ENCODE measurements around the gene SBF2.

Gene SBF2

DNA sequence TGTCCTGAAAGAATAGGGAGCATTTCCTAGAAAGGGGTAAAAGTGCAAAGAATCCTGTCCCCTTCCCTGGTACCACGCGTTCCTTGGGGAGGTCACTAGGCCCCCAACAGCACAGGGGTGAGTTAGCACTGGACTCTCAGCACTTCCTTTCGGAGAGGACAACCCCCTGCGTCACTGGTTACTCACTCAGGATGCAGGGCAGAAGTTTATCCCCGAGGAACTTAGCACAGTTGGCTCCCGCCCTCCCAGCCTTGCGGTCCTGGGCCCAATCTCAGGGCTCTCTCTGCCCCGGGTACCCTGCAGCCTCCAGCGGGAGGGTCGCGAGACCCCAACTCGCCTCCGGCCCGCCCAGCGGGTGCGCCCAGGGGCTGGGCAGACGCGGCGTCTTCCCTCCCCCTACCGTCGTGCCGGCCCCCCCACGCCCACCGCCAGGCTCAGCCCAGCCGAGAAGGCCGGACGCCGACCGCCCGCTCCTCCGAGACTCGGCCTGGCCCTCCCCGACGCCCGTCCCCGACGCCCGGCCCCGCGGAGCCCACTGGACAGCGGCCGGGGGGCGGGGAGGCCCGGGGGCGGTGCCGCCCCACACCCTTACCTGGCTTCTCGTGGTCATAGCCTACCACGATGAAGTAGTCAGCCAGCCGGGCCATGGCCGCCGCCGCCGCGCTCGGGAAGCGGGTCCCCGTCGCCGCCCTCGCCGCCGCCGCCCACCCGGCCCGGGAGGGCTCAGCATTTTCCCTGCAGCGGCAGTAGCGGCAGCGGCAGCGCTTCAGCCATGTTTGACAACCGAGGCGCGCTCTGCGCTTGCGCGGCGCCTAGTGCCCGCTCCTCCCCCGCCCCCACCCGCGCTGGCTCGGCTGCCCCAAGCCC is at the start of gene SBF2:
SBF2 (minus strand) TSS at position 797 of the 867 bp plus-strand sequence; CDS start at position 647, 150 bp downstream.
- peak; percentile 76 for DNase-seq

GRCh38 chr11:10338287-10338686 is 44.3 kb upstream of the SBF2 start:
- no peak for DNase-seq

- DNase-seq, result no peak
Measured at GRCh38 chr11:10333490-10333889, 39.5 kb upstream of the SBF2 start.

DNA sequence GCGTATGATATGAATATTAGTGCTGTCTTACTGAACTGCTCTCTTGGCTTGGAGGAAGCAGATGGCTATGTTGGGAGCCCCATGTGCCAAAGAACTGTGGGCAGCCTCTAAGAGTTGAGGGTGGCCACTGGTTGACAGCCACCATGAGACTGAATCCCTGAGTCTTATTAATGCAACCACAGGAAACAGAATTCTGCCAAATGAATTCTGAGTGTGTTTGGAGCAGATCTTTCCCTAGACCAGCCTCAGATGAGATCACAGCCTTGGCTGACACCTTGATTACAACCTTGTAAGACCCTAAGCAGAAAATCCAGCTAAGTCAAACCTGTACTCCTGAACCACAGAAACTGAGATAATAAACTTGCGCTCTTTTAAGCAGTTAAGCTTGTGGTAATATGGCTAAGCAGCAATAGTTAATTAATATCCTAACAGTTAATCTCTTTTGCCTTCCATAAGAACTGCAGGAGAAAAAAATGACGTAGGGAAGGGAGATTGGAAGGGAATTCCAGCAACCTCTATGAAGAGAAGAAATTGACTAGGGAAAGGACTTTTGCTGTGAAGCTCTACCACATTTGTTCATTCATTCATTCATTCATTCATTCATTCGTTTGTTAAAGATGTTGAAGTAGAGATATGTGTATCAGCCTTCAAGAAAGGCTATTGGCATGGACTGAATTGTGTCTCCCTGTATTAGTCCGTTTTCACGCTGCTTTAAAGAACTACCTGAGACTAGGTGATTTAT is 37.7 kb upstream of the SBF2 start:
- DNase-seq, result no peak

DNA sequence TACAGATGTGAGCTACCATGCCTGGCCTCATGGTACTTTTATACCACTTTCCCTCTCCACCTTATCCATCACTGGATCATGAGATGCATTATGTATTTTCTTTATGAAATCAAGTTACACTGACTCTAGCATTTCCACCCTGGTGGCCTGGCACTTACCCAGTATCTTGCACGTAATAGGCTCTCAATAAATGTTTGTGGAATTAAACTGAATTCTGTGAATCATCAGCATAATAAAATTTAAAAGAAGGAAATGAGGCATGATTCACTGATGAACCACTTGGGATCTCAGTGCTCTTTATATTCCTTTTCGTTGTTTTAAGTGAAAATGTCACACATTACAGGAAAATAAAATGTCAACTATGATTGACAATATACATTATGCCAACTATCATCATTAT is 35.9 kb upstream of the SBF2 start:
- DNase-seq, result no peak

DNA sequence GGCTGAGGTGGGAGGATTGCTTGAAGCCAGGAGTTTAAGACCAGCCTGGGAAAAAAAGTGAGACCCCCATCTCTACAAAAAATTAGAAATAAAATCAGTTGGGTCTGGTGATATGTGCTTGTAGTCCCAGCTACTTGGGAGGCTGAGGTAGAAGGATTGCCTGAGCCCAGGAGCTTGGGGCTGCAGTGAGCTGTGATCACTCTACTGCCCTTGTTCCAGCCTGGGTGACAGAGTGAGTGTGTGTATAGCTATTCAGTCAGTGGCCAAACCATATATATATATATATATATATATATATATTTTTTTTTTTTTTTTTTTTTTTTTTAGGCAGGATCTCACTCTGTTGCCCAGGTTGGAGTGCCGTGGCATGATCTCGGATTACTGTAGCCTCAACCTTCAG is 35.3 kb upstream of the SBF2 start:
- no peak for DNase-seq

GRCh38 chr11:10328314-10329098 is 34.5 kb upstream of the SBF2 start:
- DNase-seq, result no peak

DNA sequence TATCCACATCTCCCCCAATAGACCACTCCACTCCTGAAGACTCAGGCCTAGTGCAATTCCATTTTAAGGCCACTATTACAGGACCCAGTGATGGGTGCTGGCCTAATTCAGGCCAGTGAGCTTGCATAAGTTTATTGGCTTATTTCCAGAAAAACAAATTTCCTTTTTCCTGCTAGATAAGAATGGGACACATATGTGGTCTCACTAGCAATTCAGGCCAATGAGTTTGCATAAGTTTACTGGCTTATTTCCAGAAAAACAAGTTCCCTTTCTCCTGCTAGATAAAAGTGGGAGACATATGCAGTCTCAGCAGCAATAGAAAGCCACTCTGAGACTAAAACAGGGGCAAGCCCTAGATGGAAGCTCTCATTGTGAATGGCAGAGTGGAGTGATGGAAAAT is 33.2 kb upstream of the SBF2 start:
- DNase-seq, result no peak

DNA sequence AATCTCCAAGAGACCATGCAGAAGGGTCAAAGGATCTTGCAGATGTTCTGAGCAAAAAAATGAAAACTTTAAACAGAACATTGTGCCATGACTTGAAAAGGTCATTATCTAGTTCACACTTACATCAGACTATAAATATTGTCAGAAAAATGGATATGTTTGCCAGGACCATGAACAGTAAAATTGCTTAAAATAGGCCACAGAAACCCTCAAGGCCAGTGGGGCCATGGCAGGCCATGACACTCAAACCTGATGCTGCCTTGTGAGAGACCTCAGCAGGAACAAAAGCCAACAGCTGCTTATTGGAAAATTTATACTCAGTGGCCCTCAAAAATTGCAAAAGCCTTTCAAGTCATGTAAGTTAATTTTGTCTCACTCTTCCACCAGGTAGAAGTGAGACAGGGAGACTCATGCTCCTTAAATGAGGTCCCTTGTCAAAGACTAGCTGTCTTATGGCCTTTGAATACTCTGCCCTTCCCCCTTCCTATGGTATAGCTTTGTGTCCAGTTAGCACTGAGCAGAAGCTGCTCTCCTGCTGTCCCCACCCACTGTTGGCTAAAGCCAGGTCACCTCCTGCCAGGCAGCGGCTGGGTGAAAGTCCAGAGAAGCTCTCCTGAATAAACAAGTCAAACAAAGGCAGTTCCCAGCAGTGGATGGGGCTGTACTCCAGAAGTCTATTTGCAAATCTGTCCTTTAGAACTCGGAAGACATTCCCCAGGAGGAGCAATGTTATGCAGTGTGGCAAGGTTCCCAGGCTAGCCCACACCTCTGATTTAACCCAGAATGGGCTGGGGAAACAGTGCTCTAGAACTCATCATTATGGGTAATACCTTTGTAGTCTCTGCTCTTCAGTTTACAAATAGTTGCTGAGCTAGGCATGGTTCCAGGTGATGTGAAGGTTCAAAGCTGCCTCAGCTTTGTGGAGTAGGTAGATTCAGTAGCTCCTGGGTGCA is 32.3 kb upstream of the SBF2 start:
- DNase-seq, result no peak

GRCh38 chr11:10325277-10326011 is 31.4 kb upstream of the SBF2 start:
- DNase-seq, result no peak

GRCh38 chr11:10324474-10324873 is 30.5 kb upstream of the SBF2 start:
- no peak for DNase-seq

GRCh38 chr11:10323793-10324170 is 29.8 kb upstream of the SBF2 start:
- no peak for DNase-seq

DNA sequence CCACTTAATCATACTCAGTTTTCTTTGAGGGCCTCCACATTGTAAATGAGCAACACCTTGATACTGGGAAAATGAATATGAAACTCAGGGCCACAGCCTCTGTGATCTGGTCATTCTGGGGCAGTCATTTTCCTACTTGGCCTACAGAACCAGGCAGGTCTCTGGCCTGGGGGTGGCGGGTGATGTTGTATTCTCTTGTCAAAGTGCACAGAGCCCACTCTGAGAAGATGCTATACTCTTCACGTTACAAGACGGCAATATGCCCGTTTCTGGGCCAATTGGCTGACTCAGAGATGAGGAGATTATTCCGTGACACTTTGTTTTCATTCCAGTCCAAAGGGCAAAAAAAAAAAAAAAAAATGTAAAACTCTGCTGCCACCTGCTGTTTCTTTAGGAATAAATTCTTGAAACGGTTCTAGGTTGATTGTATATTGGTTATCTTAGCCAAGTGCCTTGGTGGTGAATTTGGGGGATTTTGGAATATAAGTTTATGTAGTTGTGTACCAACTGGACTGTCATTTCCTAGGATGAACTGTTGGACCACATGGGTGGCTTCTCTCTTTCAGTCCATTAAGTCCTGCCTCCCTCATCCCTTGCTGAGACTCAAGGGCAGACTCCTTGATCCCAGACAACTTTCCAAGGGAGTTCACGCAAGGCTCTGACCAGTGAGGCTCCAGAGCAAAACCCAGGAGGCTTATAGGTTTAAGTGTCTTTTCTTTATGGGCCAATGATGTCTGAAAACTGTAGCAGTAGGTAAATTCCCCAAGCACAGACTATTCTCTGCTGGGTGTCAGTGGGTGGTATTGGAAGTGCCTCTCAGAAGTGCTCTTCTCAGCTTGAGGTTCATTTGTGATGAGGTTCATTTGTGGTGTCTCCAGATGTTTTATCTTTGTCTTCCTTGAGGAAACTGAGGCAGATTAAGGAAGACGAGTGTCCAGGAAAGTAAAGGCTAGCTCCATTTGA is 29.1 kb upstream of the SBF2 start:
- DNase-seq, result peak; percentile 39

GRCh38 chr11:10322401-10322800 is 28.4 kb upstream of the SBF2 start:
- no peak for DNase-seq

DNA sequence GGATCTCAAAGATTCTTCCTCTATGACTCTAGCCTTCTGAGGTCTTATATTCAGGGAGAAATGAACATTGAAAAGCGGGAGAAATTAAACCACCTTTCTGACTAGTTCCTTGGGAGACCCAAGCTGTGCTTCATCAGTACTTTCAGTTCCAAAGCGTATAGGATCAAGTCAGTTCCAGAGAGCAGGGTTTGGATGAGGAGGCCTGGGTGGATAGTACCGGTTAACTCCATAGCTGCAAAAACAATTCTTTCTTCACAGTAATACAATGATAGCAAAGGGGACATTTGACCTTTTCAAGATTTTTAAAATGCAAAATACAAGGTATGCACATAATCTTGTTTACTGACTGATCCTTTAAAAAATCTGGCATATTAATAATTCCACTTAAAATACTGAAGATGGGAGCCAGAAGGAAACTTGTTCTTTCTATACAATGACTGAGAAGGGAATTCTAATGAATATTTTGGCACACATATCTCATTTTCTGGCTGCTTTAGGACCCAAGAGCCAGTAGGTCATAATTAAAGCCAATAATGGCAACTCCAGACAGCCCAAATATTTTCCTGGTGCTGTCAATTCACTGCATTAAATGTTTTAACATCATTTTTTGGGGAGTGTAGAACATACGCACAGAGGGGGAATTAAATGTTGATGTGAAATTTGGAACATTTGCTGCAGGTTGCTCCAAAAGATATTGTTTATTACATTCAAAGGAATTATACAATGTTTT is 26.9 kb upstream of the SBF2 start:
- no peak for DNase-seq

DNA sequence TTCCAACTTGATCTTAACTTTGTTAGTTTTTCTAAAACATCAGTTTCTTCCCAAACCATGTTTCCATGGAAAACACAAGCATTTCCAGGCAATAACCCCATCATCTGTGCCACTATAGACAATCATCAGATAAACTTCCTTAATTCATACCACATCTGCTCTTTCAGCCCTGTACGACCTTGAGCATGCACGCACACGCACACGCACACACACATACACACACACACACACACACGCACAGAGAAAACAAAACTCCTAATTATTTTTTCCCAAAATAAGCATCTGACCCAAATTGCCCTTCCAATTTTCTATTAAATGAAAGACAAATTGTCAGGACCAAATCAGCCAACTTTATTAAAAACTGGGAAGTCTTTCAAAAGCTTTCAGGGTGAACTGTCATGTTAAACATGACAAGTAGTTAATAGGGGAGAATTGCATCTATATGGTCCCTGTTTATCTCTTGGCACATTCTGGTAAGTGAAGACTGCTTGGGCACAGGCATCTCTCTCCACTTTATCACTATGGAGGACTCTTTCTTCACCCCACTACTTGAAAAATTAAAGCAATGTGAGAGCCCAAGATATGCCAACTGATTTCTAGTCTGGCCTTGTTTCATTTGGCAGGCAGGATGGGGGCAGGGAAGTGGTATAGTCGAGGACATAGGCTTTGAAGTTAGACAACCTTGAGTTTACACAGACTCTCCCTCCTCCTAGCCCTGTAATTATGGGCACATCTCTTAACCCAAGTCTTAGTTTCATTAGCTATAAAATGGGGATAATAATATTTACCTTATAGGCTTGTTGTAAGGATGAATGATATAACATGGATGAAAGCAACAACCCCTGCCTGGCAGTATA is 25.9 kb upstream of the SBF2 start:
- no peak for DNase-seq

DNA sequence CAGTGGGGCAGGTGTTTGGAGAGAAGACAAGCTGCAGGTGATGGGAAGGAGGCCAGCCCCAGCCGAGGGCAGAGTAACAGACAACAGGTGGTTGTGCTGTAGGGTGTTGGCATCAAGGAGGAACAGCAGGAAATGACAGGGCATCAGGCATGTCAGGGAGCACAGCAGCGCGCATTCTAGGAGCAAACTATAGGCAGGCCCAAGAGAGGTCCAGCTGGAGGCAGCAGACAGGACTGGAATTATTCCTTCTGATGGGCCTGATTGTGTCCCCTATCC is 24.4 kb upstream of the SBF2 start:
- peak; percentile 34 for DNase-seq

DNA sequence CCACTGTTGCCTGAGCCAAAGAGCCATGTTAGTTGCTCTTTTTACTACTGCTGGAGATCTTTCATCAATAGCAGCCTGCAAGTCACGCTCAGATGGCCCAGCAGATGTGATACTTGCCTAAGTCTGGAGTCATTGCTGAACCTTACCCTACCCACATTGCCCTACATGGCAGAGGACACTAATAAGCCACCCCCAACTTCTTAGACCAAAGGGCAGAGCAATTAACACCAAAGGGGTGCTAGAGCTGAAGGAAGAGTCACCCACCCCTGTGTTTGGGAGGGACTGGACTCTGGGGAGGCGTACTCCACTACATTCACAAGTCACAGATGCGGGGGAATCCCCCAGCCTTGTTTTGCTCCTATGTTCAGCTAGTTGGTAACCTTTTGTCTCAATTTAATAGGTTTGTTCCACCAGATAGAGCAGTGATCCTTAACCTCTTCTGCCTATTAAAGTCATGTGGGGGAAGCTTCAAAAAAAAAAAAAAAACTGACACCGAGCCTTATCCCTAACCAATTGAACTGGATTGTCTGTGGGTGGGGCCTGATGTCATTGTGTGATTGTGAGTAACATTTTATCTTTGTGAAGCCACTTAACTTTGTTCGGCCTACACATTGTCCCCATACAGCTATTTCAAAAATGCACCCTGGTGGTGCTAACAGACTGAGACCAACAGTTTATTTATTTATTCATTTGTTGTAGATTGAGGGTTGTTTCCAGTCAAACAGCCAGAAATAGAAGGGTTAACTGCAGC is 23.9 kb upstream of the SBF2 start:
- no peak for DNase-seq

Measured in NCI-H1092 (cell line).